ENCODE measurements around the gene PTPN3.

The PTPN3 gene

DNA sequence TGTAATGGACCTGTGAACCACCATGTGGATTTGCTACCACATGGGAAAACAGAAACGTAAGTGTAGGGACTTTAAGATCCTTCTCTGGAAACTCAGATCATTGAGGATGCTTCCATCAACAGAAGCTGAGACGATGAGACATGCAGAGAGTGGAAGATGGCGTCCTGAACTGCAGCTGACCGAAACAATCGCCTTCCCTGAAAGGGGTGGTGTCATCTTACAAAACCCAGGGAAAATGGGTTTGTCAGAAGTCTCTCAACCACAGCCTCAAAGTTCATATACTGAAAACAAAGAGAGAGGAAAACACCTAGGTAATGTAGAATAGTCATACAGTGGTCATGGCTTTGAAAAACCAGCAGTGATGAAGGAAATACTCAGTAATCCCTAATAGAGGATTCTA is 6.6 kb upstream of the PTPN3 start:
- no peak for DNase-seq (ENCODE audit: low spot score)
- Histone ChIP-seq H3K4me3 (no peak overlapping the region), H3K27ac (no peak overlapping the region)
- TF ChIP-seq CTCF (IDR thresholded peaks at IDR 0.05) = no peak

DNA sequence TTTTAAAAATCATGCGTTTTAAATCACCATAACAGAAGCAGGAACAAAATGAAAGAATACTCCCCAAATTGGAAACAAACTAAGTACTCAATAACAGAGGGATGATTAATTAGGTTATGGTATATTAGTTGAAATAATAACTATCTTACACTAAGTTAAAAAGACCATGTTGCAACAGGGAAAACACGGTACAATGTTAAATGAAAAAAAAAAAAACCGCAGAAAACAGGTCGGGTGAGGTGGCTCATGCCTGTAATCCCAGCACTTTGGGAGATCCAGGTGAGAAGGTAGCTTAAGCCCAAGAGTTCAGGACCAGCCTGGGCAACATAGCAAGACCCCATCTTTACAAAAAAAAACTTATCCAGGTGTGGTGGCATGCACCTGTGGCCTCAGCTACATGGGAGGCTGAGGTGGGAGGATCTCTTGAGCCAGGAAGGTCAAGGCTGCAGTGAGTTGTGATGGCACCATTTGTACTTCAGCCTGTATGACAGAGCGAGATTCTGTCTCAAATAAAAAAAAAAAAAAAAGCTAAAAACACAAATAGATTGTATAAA is 2.4 kb upstream of the PTPN3 start:
- no peak for DNase-seq (ENCODE audit: low spot score)
- Histone ChIP-seq H3K4me3 (no peak overlapping the region), H3K27ac (no peak overlapping the region)
- no peak for TF ChIP-seq CTCF (IDR thresholded peaks at IDR 0.05)

DNA sequence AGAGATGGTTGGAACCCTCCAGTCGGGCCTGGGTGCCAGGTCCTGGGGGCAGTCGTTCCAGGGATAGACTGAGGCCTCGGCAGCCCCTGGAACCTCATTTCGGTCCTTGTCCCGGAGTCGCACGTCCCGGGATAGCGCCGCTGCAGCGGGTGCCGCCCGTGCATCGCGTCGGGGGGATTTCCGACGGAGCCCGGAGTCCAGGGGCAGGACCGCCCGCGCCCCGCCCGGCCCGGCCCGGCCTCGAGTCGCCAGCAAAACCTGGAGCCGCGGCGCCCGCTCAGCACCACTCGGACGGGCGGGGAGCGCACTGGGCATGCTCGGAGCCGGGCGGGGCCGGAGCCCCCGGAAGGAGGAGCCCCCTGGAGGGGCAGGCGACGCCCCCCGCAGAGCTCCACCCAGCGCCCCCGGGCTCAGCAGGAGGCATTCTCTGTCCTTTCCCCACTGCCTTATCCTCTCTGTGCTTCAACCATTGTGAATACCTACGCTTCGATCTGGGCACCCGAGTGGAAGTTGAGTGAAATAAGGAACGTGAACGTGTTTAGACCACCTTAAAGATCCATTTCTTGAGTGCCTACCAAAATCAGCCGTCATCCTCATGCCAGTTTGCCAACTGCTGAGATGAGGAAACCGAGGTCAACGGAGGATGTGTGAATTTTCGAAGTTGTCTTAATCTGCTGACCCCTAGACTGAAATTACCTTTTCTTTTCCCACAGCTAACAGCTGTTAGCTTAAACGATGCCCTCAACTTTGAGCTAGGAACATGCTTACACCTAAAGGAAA is 1.7 kb upstream of the PTPN3 start:
- peak overlapping the region; percentile 86 for H3K4me3 ChIP-seq
- peak overlapping the region; percentile 32 to 75 for H3K27ac ChIP-seq
- DNase-seq (ENCODE audit: low spot score) = peak; percentile 83
- no peak for TF ChIP-seq CTCF (IDR thresholded peaks at IDR 0.05)

- H3K27ac ChIP-seq = peak overlapping the region; percentile 32 to 75
- no peak for DNase-seq (ENCODE audit: low spot score)
- H3K4me3 ChIP-seq = peak overlapping the region; percentile 86
- no peak for TF ChIP-seq CTCF (IDR thresholded peaks at IDR 0.05)
Observed at GRCh38 chr9:109499093-109499630, 1.1 kb upstream of the PTPN3 start.

DNA sequence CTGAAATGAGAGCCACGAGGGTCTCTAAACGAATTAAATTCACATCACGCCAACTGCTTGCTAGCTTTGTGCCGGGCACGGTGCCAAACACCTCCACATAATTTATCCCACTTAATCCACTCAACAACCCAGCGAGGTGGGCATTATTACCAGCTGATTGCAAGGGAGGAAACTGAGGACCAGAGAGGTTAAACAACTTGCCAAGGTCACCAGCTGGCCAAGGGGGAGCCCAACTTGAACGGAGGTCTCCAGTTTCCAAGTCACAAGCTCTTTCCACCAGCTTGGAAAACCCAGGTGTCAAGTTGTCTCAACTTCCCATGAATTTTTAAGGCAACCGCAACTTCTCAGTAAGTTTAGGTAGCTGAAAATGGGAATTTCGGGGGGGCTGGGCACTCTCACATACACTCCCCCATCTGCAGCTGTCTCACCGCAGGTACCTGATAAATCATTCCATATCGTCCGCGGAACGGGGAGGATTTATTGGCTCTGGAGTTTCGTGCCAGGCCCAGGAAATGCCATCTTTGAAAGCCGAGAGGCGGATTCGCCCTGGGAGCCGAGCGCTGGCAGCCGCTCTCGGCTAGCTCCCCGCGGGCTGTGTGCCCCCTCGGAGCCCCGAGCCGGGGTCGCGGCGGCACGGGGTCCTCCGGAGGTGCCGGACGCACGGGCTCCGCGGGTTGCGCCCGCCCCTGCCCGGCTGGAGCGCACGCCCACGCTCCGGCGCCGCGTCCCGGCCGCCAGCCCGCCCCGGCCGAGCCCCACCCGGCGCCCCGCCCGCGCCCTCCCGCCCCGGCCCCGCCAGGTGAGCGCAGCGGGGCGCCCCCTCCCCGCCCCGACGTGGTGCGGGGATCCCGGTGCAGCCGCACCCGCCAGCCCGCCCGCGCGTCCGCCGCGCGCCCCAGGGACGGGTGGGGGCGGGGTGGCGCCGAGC is 617 bp downstream of the PTPN3 start:
- peak overlapping the region; percentile 86 for H3K4me3 ChIP-seq
- no peak for DNase-seq (ENCODE audit: low spot score)
- H3K27ac ChIP-seq = peak overlapping the region in 1 of 2 donors; percentile 82
- no peak for TF ChIP-seq CTCF (IDR thresholded peaks at IDR 0.05)

GRCh38 chr9:109496841-109497225 is 1.3 kb downstream of the PTPN3 start:
- DNase-seq (ENCODE audit: low spot score) = no peak
- no peak for TF ChIP-seq CTCF (IDR thresholded peaks at IDR 0.05)
- Histone ChIP-seq H3K4me3 (peak overlapping the region; percentile 86), H3K27ac (no peak overlapping the region)

All from coronary artery (tissue), 2 donors.